Fibroblast of mammary gland (primary cell): ENCODE measurements around the gene ISYNA1.
"Not testable (repeated sequence)": the region's sequence is repeated elsewhere in the genome, so short reads cannot be mapped to it uniquely, and the experiment has no call there.

Experiments used
- DNase-seq: peaks from one replicate; pipeline ENCODE4 v3.0.0-alpha.2; 2010; ENCODE audit warnings: low read depth
- H3K4me3 ChIP-seq: 2 replicates; pipeline ENCODE4 v1.5.1; 2011; ENCODE audit warnings: low read depth, mild to moderate bottlenecking, low read length, moderate library complexity; ENCODE audit not compliant: control insufficient read depth
- CTCF ChIP-seq: conservative IDR thresholded peaks from 2 replicates; pipeline ENCODE4 v1.5.1; 2011; ENCODE audit warnings: low read depth, low read length, inconsistent platforms; ENCODE audit not compliant: control insufficient read depth, insufficient read depth

Gene ISYNA1

DNA sequence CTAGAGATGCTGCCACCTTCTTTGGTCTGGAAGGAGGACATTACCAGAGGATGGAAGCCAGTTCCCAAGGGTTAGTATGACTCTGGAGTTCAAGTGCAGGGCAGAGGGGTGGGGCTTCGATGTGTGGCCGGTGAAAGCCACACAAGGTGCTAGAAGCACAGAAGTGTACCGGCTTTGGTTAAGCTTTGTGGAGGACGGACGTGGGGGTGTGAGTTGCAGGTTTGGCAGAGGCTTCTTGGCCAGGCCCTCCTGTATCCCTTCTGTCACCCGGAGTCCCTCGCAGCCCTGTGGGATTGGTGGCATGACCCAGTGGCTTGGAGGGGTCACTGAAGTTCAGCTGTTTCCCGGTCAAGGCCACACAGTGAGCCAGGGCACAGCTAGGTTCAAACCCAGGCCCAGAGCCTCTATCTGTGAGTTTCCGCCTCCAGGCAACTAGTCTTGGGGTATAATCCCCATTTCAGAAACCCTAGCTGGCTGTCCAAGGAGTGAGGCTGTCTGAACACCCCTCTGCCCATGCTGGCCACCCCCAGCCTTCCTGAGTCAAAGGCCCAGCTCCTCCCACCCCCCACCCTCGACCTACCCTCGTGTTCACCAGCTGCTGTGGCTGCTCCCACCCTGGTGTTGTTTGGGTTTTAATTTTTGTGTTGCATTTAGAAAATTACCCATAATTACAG, 23.3 kb downstream of the ISYNA1 start:
- TF ChIP-seq CTCF, result no peak
- no peak for DNase-seq
- peak overlapping the region; percentile 43 for H3K4me3 ChIP-seq

- TF ChIP-seq CTCF, result no peak
Measured at GRCh38 chr19:18412610-18413239, 25.2 kb downstream of the ISYNA1 start.

DNA sequence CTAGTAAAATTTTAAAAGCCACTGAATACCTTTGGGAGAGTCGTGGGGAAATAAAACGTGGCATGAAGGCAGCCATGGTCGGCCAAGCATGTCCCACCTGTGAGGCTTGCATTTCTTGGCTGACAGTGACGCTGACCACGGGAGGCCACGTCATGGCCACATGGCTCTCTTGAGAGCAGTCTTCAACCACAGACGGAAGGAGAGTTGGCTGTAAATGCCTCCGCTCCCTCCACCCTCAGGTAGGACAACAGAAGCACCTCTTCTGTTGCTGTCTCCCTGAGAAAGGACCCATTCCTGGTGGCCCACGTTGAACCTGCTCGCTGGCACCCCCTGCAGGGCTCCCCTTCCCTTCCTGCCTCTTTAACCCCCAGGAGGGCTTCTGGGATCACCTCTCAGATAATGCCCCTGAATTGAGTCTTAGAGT, 29.9 kb downstream of the ISYNA1 start:
- no peak for DNase-seq
- peak; percentile 43 for TF ChIP-seq CTCF
- H3K4me3 ChIP-seq, result no peak overlapping the region

More at GRCh38 chr19:18412610-18413239, 25.2 kb downstream of the ISYNA1 start:
- no peak overlapping the region for H3K4me3 ChIP-seq
- DNase-seq, result no peak

- DNase-seq, result no peak
- no peak overlapping the region for H3K4me3 ChIP-seq
- no peak for TF ChIP-seq CTCF
Measured at GRCh38 chr19:18406749-18407148, 31.2 kb downstream of the ISYNA1 start.

- H3K4me3 ChIP-seq, DNase-seq: not testable (repeated sequence)
Measured at GRCh38 chr19:18405754-18406153, 32.2 kb downstream of the ISYNA1 start.

DNA sequence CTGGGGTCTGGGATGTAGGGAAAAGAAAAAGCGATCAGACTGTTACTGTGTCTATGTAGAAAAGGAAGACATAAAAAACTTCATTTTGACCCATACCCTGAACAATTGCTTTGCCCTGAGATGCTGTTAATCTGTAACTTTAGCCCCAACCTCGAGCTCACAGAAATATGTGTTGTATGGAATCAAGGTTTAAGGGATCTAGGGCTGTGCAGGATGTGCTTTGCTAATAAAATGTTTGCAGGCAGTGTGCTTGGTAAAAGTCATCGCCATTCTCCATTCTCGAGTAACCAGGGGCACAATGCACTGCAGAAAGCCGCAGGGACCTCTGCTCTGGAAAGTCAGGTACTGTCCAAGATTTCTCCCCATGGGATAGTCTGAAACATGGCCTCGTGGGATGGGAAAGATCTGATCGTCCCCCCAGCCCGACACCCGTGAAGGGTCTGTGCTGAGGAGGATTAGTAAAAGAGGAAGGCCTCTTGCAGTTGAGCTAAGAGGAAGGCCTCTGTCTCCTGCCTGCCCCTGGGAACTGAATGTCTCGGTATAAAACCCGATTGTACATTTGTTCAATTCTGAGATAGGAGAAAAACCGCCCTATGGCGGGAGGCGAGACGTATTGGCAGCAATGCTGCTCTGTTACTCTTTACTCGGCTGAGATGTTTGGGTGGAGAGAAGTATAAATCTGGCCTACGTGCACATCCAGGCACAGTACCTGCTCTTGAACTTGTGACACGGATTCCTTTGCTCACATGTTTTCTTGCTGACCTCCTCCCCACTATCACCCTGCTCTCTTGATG, 35.3 kb downstream of the ISYNA1 start:
- H3K4me3 ChIP-seq, DNase-seq: not testable (repeated sequence)

DNA sequence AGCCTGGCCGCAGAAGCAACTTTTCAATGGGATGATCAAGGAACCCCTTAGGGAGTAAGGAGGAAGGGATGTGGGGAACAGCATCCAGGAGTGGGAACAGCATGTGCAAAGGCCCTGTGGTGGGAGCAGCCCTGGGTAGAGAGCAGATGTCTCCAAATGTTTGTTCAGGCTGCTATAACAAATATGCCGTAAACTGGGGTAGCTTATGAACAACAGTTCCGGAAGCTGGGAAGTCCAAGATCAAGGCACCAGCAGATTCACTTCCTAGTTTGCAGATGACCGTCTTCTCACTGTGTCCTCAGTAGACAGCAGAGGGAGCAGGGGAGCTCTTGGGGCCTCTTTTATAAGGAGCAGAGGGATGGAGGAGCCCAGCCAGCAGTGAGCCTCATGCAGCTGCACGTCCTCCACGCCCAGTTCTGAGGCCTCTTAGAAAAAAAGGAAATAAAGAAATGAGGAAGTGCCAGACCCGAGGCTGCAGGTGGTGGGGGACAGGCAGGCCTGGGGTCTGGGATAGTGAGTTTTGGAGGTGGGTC, 36.3 kb downstream of the ISYNA1 start:
- peak; percentile 71 for DNase-seq
- TF ChIP-seq CTCF, result peak; percentile 48
- H3K4me3 ChIP-seq, result no peak overlapping the region
